HEK293 (cell line): ENCODE data around the gene LYPLAL1.

Source experiments
- BCL11B ChIP-seq: fragments of 450-650 bp; formaldehyde crosslinking; IDR thresholded peaks from 2 replicates; pipeline ENCODE4 v1.5.1; 2016; ENCODE audit warnings: low read depth, missing biosample characterization, missing genetic modification characterization
- HOXA7 ChIP-seq: sonication (generic); formaldehyde crosslinking; IDR thresholded peaks from 2 replicates; pipeline ENCODE4 v1.8.1; 2022; ENCODE audit warnings: missing genetic modification reagents, borderline replicate concordance
- KLF7 ChIP-seq: fragments of 450-650 bp; formaldehyde crosslinking; IDR thresholded peaks from 2 replicates; pipeline ENCODE4 v1.5.1; 2016; ENCODE audit warnings: missing biosample characterization, missing genetic modification characterization, borderline replicate concordance
- RBAK ChIP-seq: fragments of 450-650 bp; formaldehyde crosslinking; IDR thresholded peaks from 2 replicates; pipeline ENCODE4 v1.5.1; 2016; ENCODE audit warnings: missing biosample characterization, missing genetic modification characterization
- ZBTB20 ChIP-seq: fragments of 450-650 bp; formaldehyde crosslinking; IDR thresholded peaks from 2 replicates; pipeline ENCODE4 v1.5.1; 2016; ENCODE audit warnings: missing biosample characterization, missing genetic modification characterization
- ZNF16 ChIP-seq: fragments of 450-650 bp; formaldehyde crosslinking; IDR thresholded peaks from 2 replicates; pipeline ENCODE4 v1.5.1; 2016; ENCODE audit warnings: low read depth, missing biosample characterization, missing genetic modification characterization
- ZNF830 ChIP-seq: fragments of 450-650 bp; IDR thresholded peaks from 2 replicates; pipeline ENCODE4 v1.5.0; 2018; ENCODE audit warnings: missing biosample characterization, missing genetic modification characterization, low read depth, mild to moderate bottlenecking, moderate library complexity
- TF ChIP-seq, protein P1 (sequence below): fragments of 450-650 bp; formaldehyde crosslinking; IDR thresholded peaks from 2 replicates; pipeline ENCODE4 v1.5.1; 2016; ENCODE audit warnings: missing biosample characterization, missing genetic modification characterization
- TF ChIP-seq, protein P2 (sequence below): fragments of 450-650 bp; formaldehyde crosslinking; IDR thresholded peaks from 2 replicates; pipeline ENCODE4 v1.5.1; 2016; ENCODE audit warnings: missing biosample characterization, missing genetic modification characterization
- TF ChIP-seq, protein P3 (sequence below): sonication (generic); formaldehyde crosslinking; IDR thresholded peaks from 2 replicates; pipeline ENCODE4 v1.8.1; 2022; ENCODE audit warnings: mild to moderate bottlenecking, moderate library complexity, missing genetic modification reagents
- TF ChIP-seq, protein P4 (sequence below): fragments of 450-650 bp; formaldehyde crosslinking; IDR thresholded peaks from 2 replicates; pipeline ENCODE4 v1.5.1; 2016; ENCODE audit warnings: missing biosample characterization, missing genetic modification characterization

DNA sequence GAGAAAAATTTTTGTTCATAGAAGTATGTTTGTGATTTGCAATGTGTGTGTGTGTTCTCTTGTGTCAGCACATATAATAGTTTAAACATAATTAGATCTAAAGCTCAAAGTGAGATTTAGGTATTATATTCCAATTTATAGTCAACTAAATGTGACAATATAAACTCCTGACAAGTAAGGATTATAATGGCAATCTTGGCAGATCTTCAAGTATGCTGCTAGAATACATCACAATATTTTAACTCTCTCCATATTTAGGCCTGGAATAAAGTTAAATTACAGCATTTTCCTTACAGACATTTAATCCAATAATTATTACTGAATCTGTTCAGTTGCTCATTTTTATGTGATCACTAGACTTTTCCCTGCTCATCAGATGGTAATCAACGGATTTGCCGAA is 65.8 kb downstream of the LYPLAL1 start:
- no peak for TF ChIP-seq HOXA7 (CRISPR knock-in tag)
- TF ChIP-seq, protein P1, sequence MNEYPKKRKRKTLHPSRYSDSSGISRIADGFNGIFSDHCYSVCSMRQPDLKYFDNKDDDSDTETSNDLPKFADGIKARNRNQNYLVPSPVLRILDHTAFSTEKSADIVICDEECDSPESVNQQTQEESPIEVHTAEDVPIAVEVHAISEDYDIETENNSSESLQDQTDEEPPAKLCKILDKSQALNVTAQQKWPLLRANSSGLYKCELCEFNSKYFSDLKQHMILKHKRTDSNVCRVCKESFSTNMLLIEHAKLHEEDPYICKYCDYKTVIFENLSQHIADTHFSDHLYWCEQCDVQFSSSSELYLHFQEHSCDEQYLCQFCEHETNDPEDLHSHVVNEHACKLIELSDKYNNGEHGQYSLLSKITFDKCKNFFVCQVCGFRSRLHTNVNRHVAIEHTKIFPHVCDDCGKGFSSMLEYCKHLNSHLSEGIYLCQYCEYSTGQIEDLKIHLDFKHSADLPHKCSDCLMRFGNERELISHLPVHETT: no peak
- no peak for TF ChIP-seq RBAK
- no peak for TF ChIP-seq ZNF16 (tag by site-specific recombination)
- no peak for TF ChIP-seq KLF7
- no peak for TF ChIP-seq ZBTB20 (tag by site-specific recombination)
- TF ChIP-seq, protein P2, sequence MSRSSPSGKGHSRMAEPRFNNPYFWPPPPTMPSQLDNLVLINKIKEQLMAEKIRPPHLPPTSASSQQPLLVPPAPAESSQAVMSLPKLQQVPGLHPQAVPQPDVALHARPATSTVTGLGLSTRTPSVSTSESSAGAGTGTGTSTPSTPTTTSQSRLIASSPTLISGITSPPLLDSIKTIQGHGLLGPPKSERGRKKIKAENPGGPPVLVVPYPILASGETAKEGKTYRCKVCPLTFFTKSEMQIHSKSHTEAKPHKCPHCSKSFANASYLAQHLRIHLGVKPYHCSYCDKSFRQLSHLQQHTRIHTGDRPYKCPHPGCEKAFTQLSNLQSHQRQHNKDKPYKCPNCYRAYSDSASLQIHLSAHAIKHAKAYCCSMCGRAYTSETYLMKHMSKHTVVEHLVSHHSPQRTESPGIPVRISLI (tag by site-specific recombination): no peak
- TF ChIP-seq, protein P3, sequence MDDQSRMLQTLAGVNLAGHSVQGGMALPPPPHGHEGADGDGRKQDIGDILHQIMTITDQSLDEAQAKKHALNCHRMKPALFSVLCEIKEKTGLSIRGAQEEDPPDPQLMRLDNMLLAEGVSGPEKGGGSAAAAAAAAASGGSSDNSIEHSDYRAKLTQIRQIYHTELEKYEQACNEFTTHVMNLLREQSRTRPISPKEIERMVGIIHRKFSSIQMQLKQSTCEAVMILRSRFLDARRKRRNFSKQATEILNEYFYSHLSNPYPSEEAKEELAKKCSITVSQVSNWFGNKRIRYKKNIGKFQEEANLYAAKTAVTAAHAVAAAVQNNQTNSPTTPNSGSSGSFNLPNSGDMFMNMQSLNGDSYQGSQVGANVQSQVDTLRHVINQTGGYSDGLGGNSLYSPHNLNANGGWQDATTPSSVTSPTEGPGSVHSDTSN (CRISPR knock-in tag): no peak
- no peak for TF ChIP-seq BCL11B (tag by site-specific recombination)
- TF ChIP-seq, protein P4, sequence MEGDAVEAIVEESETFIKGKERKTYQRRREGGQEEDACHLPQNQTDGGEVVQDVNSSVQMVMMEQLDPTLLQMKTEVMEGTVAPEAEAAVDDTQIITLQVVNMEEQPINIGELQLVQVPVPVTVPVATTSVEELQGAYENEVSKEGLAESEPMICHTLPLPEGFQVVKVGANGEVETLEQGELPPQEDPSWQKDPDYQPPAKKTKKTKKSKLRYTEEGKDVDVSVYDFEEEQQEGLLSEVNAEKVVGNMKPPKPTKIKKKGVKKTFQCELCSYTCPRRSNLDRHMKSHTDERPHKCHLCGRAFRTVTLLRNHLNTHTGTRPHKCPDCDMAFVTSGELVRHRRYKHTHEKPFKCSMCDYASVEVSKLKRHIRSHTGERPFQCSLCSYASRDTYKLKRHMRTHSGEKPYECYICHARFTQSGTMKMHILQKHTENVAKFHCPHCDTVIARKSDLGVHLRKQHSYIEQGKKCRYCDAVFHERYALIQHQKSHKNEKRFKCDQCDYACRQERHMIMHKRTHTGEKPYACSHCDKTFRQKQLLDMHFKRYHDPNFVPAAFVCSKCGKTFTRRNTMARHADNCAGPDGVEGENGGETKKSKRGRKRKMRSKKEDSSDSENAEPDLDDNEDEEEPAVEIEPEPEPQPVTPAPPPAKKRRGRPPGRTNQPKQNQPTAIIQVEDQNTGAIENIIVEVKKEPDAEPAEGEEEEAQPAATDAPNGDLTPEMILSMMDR (tag by site-specific recombination): no peak
- no peak for TF ChIP-seq ZNF830 (tag by site-specific recombination)
